HepG2 (cell line): ENCODE data around the gene MLXIPL. TPM values are rescaled to one million over a fixed set of nuclear protein-coding genes. Genes with fewer than 3 reads are reported as not detected.
A peak's percentile ranks its signal among the peaks of the same experiment; 100 is the strongest.

Source experiments
- AHR ChIP-seq: IDR thresholded peaks from 2 replicates; pipeline ENCODE4 v1.6.1; 2018; ENCODE audit warnings: missing genetic modification reagents, missing compliant biosample characterization
- ATF7 ChIP-seq, 2 experiments: fragments of 450-650 bp in 1 of 2; sonication (generic) in 1 of 2; formaldehyde crosslinking in 1 of 2; IDR thresholded peaks; 2 replicates each; pipeline versions ENCODE4 v1.4.0 to v1.6.1; 2016 to 2020; ENCODE audit warnings: antibody characterized with exemption in 1 of 2, mild to moderate bottlenecking in 1 of 2, missing genetic modification reagents in 1 of 2
- BHLHE40 ChIP-seq: IDR thresholded peaks from 2 replicates; pipeline ENCODE4 v1.6.1; 2011; ENCODE audit warnings: low read length, improper control_type of control experiment
- CHD2 ChIP-seq: IDR thresholded peaks from 2 replicates; pipeline ENCODE4 v1.6.1; 2011; ENCODE audit warnings: low read depth, low read length, improper control_type of control experiment
- HCFC1 ChIP-seq: fragments of 150-350 bp; IDR thresholded peaks from 2 replicates; pipeline ENCODE4 v1.6.1; 2014; ENCODE audit warnings: low read depth, low read length
- HOXA7 ChIP-seq: sonication (generic); formaldehyde crosslinking; IDR thresholded peaks from 2 replicates; pipeline ENCODE4 v1.8.1; 2022; ENCODE audit warnings: mild to moderate bottlenecking, missing genetic modification reagents, moderate library complexity
- HOXA9 ChIP-seq: sonication (generic); formaldehyde crosslinking; IDR thresholded peaks from 2 replicates; pipeline ENCODE4 v1.8.1; 2022; ENCODE audit warnings: missing genetic modification reagents, mild to moderate bottlenecking, moderate library complexity, borderline replicate concordance
- KAT7 ChIP-seq: IDR thresholded peaks from 2 replicates; pipeline ENCODE4 v1.6.1; 2018; ENCODE audit warnings: borderline replicate concordance, missing compliant biosample characterization
- KLF11 ChIP-seq: IDR thresholded peaks from 2 replicates; pipeline ENCODE4 v1.6.1; 2016; ENCODE audit warnings: missing compliant biosample characterization
- KLF6 ChIP-seq: IDR thresholded peaks from 2 replicates; pipeline ENCODE4 v1.8.0; 2016; ENCODE audit warnings: missing biosample characterization, missing genetic modification reagents
- MTF1 ChIP-seq: sonication (generic); formaldehyde crosslinking; IDR thresholded peaks from 2 replicates; pipeline ENCODE4 v1.5.0; 2020; ENCODE audit warnings: missing genetic modification reagents
- SRY ChIP-seq: sonication (generic); formaldehyde crosslinking; IDR thresholded peaks from 2 replicates; pipeline ENCODE4 v1.8.0; 2022; ENCODE audit warnings: mild to moderate bottlenecking, missing genetic modification reagents
- TOE1 ChIP-seq: sonication (generic); formaldehyde crosslinking; IDR thresholded peaks from 2 replicates; pipeline ENCODE4 v1.4.0; 2020; ENCODE audit warnings: mild to moderate bottlenecking, missing genetic modification reagents
- ZFP1 ChIP-seq: IDR thresholded peaks from 2 replicates; pipeline ENCODE4 v1.6.1; 2016
- ZFY ChIP-seq: sonication (generic); formaldehyde crosslinking; IDR thresholded peaks from 2 replicates; pipeline ENCODE4 v1.4.0; 2020; ENCODE audit warnings: missing genetic modification reagents
- ZMAT3 ChIP-seq: sonication (generic); formaldehyde crosslinking; conservative IDR thresholded peaks from 2 replicates; pipeline ENCODE4 v1.7.0; 2021; ENCODE audit warnings: missing genetic modification reagents
- ZMYM2 ChIP-seq: sonication (generic); formaldehyde crosslinking; IDR thresholded peaks from 2 replicates; pipeline ENCODE4 v1.8.0; 2022; ENCODE audit warnings: mild to moderate bottlenecking, missing genetic modification reagents
- ZNF230 ChIP-seq: sonication (generic); formaldehyde crosslinking; IDR thresholded peaks from 2 replicates; pipeline ENCODE4 v1.4.0; 2020; ENCODE audit warnings: mild to moderate bottlenecking, missing genetic modification reagents
- ZNF292 ChIP-seq: sonication (generic); formaldehyde crosslinking; IDR thresholded peaks from 2 replicates; pipeline ENCODE4 v1.8.1; 2022; ENCODE audit warnings: mild to moderate bottlenecking, low read depth, missing genetic modification reagents, borderline replicate concordance
- ZNF296 ChIP-seq: sonication (generic); formaldehyde crosslinking; conservative IDR thresholded peaks from 2 replicates; pipeline ENCODE4 v1.5.0; 2020; ENCODE audit warnings: mild to moderate bottlenecking, missing genetic modification reagents
- ZNF335 ChIP-seq: sonication (generic); formaldehyde crosslinking; IDR thresholded peaks from 2 replicates; pipeline ENCODE4 v1.4.0; 2020; ENCODE audit warnings: missing genetic modification reagents
- ZNF383 ChIP-seq: sonication (generic); formaldehyde crosslinking; IDR thresholded peaks from 2 replicates; pipeline ENCODE4 v1.4.0; 2020; ENCODE audit warnings: missing genetic modification reagents, mild to moderate bottlenecking, borderline replicate concordance
- ZNF432 ChIP-seq: sonication (generic); formaldehyde crosslinking; IDR thresholded peaks from 2 replicates; pipeline ENCODE4 v1.5.0; 2020; ENCODE audit warnings: missing genetic modification reagents, mild to moderate bottlenecking, borderline replicate concordance
- ZNF563 ChIP-seq: sonication (generic); formaldehyde crosslinking; IDR thresholded peaks from 2 replicates; pipeline ENCODE4 v1.8.0; 2022; ENCODE audit warnings: mild to moderate bottlenecking, moderate library complexity, missing genetic modification reagents
- ZNF724P ChIP-seq: sonication (generic); formaldehyde crosslinking; IDR thresholded peaks from 2 replicates; pipeline ENCODE4 v1.8.0; 2022; ENCODE audit warnings: missing genetic modification reagents, borderline replicate concordance
- ZNF780A ChIP-seq: sonication (generic); formaldehyde crosslinking; IDR thresholded peaks from 2 replicates; pipeline ENCODE4 v1.8.0; 2022; ENCODE audit warnings: mild to moderate bottlenecking, missing genetic modification reagents, moderate library complexity
- ZNF83 ChIP-seq: sonication (generic); formaldehyde crosslinking; IDR thresholded peaks from 2 replicates; pipeline ENCODE4 v1.4.0; 2020; ENCODE audit warnings: missing genetic modification reagents, mild to moderate bottlenecking, borderline replicate concordance
- ZNF878 ChIP-seq: sonication (generic); formaldehyde crosslinking; IDR thresholded peaks from 2 replicates; pipeline ENCODE4 v1.8.1; 2023; ENCODE audit warnings: mild to moderate bottlenecking, missing genetic modification reagents, moderate library complexity
- ZNF883 ChIP-seq: sonication (generic); formaldehyde crosslinking; IDR thresholded peaks from 2 replicates; pipeline ENCODE4 v1.5.1; 2020; ENCODE audit warnings: mild to moderate bottlenecking, missing genetic modification reagents; ENCODE audit errors: not compliant biosample characterization
- polyA plus RNA-seq, 8 experiments: library from polyadenylated mRNA; depleted of rRNA in 3 of 8; stranded (reverse) in 7 of 8; unstranded in 1 of 8; fragments of >200 nt; fragmentation: Illumina TruSeq in 4 of 8; extraction: Trizol in 4 of 8; gene quantifications; 2 replicates each; pipeline versions ENCODE4 v1.2.1 to v1.2.3, GENCODE V29; 2011 to 2016; ENCODE audit warnings: low read depth in 4 of 8, missing spikeins in 1 of 8, mixed read lengths in 1 of 8; ENCODE audit not compliant: insufficient read depth in 1 of 8
- total RNA-seq, 5 experiments: library from RNA; depleted of rRNA; stranded (reverse); fragments of >200 nt; fragmentation: Illumina TruSeq; extraction: Trizol; gene quantifications; 2 replicates each; pipeline ENCODE4 v1.2.3, GENCODE V29; 2016; ENCODE audit warnings: low read depth in 1 of 5
- TF ChIP-seq, protein P1 (sequence below): sonication (generic); formaldehyde crosslinking; IDR thresholded peaks from 2 replicates; pipeline ENCODE4 v1.4.0; 2020; ENCODE audit warnings: missing genetic modification reagents
- TF ChIP-seq, protein P2 (sequence below): IDR thresholded peaks from 2 replicates; pipeline ENCODE4 v1.6.1; 2018; ENCODE audit warnings: missing genetic modification reagents, mild to moderate bottlenecking, missing compliant biosample characterization

The MLXIPL gene
- total and polyA plus RNA-seq, 2 of the 13 experiments (the other 11 are each of a cell fraction or from before 2014, with no cell fraction given), result 51.6 to 60.1 TPM

DNA sequence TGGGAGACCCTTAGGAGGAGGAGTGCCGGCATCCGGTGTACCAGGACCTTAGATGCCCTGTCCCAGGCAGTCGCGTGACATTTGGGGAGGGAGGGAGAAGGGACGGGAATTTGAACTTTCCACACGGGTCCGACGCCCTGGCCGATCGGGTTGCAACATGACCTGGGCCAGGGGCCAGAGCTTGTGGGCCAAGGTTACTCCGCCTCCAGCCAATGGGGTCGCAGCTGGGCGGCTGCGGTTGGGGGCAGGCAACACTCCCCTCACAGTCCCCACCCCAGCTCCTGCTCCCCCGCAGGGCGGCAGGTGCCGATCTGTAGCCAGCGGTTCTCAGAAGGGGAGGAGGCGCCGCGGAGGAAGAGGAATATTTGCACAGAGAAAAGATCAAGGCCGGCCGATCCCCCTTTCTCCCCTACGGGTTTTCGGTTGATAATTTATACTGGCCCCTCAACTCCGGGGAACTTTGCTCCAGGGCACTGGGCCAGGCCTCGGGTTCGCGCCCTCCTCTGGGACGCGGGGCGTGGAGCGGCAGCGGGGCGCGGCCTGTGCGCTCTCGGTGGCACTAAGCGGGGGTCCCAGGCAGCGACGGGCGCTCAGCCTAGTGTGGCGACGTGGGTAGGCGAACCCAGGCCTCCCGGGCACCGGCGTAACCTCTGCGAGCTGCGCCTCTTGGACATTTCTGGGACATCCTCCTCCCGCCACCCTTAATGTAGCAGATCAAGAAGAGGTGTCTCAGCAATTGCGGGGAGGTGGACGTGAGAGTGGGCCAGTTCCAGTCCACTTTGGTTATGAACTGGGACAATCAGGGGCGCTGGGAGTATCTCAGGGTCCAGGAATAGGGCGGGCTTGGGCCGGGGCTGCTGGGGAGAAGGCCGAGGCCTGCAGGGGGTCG is 1.2 kb downstream of the MLXIPL start (continued):
- TF ChIP-seq AHR (CRISPR knock-in tag) (peak; percentile 96), ZNF296 (CRISPR knock-in tag) (no peak), ZFP1 (CRISPR knock-in tag) (no peak), ZMYM2 (CRISPR knock-in tag) (peak; percentile 88), ZNF383 (CRISPR knock-in tag) (no peak; the same call in 1 of the 2 replicates), ZNF883 (CRISPR knock-in tag) (peak; percentile 45), KAT7 (CRISPR knock-in tag) (no peak), ZNF878 (peak; percentile 44; the same call in 1 of the 2 replicates), ZMAT3 (peak; percentile 81), TOE1 (no peak), ZNF292 (CRISPR knock-in tag) (peak; percentile 39; the same call in 1 of the 2 replicates), HOXA9 (CRISPR knock-in tag) (no peak), KLF11 (CRISPR knock-in tag) (no peak), ZNF83 (no peak; the same call in 1 of the 2 replicates), ZNF432 (no peak), KLF6 (CRISPR knock-in tag) (peak; percentile 22; the same call in 1 of the 2 replicates), ZNF724P (CRISPR knock-in tag) (no peak; the same call in 1 of the 2 replicates), CHD2 (no peak), ZNF230 (no peak), ZNF563 (peak; percentile 63), BHLHE40 (peak; percentile 94), ATF7 (IDR thresholded peaks at IDR 0.05) (no peak), ATF7 (CRISPR knock-in tag; IDR thresholded peaks at IDR 0.05) (peak; percentile 48; the same call in 1 of the 2 replicates), SRY (CRISPR knock-in tag) (0 out of 2 replicates have a peak, but pooled peaks have one; percentile 50), ZNF335 (CRISPR knock-in tag) (no peak), ZFY (CRISPR knock-in tag) (peak; percentile 85; the same call in 1 of the 2 replicates), HOXA7 (CRISPR knock-in tag) (no peak), MTF1 (CRISPR knock-in tag) (no peak; the same call in 1 of the 2 replicates), ZNF780A (CRISPR knock-in tag) (no peak; the same call in 1 of the 2 replicates), HCFC1 (no peak)
- TF ChIP-seq, protein P1, sequence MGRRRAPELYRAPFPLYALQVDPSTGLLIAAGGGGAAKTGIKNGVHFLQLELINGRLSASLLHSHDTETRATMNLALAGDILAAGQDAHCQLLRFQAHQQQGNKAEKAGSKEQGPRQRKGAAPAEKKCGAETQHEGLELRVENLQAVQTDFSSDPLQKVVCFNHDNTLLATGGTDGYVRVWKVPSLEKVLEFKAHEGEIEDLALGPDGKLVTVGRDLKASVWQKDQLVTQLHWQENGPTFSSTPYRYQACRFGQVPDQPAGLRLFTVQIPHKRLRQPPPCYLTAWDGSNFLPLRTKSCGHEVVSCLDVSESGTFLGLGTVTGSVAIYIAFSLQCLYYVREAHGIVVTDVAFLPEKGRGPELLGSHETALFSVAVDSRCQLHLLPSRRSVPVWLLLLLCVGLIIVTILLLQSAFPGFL (CRISPR knock-in tag), result no peak
- TF ChIP-seq, protein P2, sequence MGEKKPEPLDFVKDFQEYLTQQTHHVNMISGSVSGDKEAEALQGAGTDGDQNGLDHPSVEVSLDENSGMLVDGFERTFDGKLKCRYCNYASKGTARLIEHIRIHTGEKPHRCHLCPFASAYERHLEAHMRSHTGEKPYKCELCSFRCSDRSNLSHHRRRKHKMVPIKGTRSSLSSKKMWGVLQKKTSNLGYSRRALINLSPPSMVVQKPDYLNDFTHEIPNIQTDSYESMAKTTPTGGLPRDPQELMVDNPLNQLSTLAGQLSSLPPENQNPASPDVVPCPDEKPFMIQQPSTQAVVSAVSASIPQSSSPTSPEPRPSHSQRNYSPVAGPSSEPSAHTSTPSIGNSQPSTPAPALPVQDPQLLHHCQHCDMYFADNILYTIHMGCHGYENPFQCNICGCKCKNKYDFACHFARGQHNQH (CRISPR knock-in tag), result peak; percentile 86
